Mucosa of stomach (tissue), 1 donor: ENCODE data around the gene MYOM1.

Source experiments
- H3K27me3 ChIP-seq: one replicate; pipeline ENCODE4 v1.7.0; 2013; ENCODE audit warnings: mild to moderate bottlenecking, low read length; ENCODE audit not compliant: control insufficient read depth, insufficient read depth
- H3K36me3 ChIP-seq: one replicate; pipeline ENCODE4 v1.7.0; 2013; ENCODE audit warnings: low read length; ENCODE audit not compliant: control insufficient read depth, insufficient read depth
- H3K4me1 ChIP-seq: one replicate; pipeline ENCODE4 v1.7.0; 2013; ENCODE audit warnings: mild to moderate bottlenecking, low read length; ENCODE audit not compliant: control insufficient read depth, insufficient read depth
- H3K4me3 ChIP-seq: one replicate; pipeline ENCODE4 v1.7.0; 2013; ENCODE audit warnings: low read length
- H3K9ac ChIP-seq: one replicate; pipeline ENCODE4 v1.7.0; 2013; ENCODE audit warnings: mild to moderate bottlenecking, low read length, moderate library complexity
- H3K9me3 ChIP-seq: one replicate; pipeline ENCODE4 v1.7.0; 2013; ENCODE audit warnings: mild to moderate bottlenecking, low read length, moderate library complexity; ENCODE audit not compliant: control insufficient read depth
- donor health status: Pancreatic carcinoma.

Gene MYOM1

DNA sequence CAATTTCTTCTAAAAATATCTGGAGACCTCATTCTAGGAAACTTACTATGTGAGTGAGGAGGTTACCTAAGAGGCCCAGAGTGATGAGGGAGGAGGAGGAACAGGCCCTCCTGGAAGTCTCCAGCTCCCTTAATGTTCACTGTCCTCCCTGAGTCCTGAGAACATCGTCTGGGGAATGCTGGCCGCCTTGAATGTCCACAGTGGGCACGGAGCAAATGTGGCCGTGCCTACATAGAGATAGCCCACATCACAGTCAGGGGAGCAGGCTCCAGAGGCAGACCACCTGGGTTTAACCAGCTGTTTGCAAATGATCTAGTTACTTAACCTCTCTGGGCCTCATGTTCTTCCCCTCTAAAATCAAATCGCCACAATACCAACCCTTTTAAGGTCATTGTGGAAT, 123.8 kb downstream of the MYOM1 start:
- Histone ChIP-seq H3K9ac (no peak overlapping the region), H3K4me1 (peaks cover 12% of the 10 kb centered on the region), H3K36me3 (no peaks in the 10 kb centered on the region), H3K4me3 (no peak overlapping the region), H3K9me3 (no peaks in the 10 kb centered on the region), H3K27me3 (no peaks in the 10 kb centered on the region)

DNA sequence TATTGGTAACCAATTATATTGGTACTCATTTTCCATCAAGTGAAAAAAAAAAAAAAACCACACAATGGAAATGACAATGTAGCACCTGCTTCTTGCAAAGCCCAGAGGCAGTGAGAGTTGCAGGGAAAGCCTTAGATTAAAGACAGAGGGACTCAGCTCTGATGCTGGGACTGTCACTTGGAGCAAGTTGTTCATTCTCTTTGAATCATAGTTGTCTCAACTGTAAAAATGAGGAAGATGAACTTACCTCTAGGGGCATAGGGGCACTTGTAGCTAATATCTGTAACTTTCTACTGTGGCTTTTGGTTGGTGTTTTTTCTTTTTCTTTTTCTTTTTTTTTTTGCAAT, 125.5 kb downstream of the MYOM1 start:
- Histone ChIP-seq H3K36me3 (no peaks in the 10 kb centered on the region), H3K4me3 (no peak overlapping the region), H3K9ac (no peak overlapping the region), H3K4me1 (peaks cover 5% of the 10 kb centered on the region), H3K9me3 (no peaks in the 10 kb centered on the region), H3K27me3 (no peaks in the 10 kb centered on the region)

- H3K4me1 ChIP-seq = peaks cover 5% of the 10 kb centered on the region
- no peak overlapping the region for H3K9ac ChIP-seq
- no peaks in the 10 kb centered on the region for H3K27me3 ChIP-seq
- H3K36me3 ChIP-seq = no peaks in the 10 kb centered on the region
- no peaks in the 10 kb centered on the region for H3K9me3 ChIP-seq
- no peak overlapping the region for H3K4me3 ChIP-seq
Measured at GRCh38 chr18:3093624-3094337, 126.0 kb downstream of the MYOM1 start.

GRCh38 chr18:3092727-3093126, 127.0 kb downstream of the MYOM1 start:
- Histone ChIP-seq H3K4me1 (peaks cover 12% of the 10 kb centered on the region), H3K36me3 (no peaks in the 10 kb centered on the region), H3K9me3 (no peaks in the 10 kb centered on the region), H3K9ac (no peak overlapping the region), H3K4me3 (no peak overlapping the region), H3K27me3 (no peaks in the 10 kb centered on the region)

- Histone ChIP-seq H3K27me3 (no peaks in the 10 kb centered on the region), H3K36me3 (no peaks in the 10 kb centered on the region), H3K4me3 (no peak overlapping the region), H3K4me1 (peaks cover 25% of the 10 kb centered on the region), H3K9me3 (no peaks in the 10 kb centered on the region), H3K9ac (no peak overlapping the region)
Measured at GRCh38 chr18:3089579-3089978, 130.2 kb downstream of the MYOM1 start.

DNA sequence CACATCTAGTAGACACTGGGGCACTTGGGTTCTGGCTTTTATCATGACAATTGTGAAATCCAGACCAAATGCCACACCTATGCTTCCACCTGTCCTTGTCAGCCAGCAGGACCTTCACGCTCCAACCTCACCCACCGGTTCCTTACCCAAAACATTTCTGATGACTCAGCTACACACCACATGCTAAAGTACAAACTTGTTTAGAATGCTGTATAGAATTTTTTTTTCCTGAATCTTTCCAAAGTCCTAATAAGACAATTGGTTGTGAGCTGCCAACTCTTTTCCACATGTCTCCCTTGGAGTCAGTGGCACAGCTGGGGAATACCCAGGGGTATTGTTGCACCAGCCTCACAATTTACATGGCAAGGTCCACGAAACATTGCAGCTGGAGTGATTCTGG, 131.3 kb downstream of the MYOM1 start:
- Histone ChIP-seq H3K4me3 (no peak overlapping the region), H3K36me3 (no peaks in the 10 kb centered on the region), H3K27me3 (no peaks in the 10 kb centered on the region), H3K4me1 (peaks cover 20% of the 10 kb centered on the region), H3K9me3 (no peaks in the 10 kb centered on the region), H3K9ac (no peak overlapping the region)

GRCh38 chr18:3086871-3087270, 132.9 kb downstream of the MYOM1 start:
- Histone ChIP-seq H3K4me3 (no peak overlapping the region), H3K4me1 (peaks cover 20% of the 10 kb centered on the region), H3K27me3 (no peaks in the 10 kb centered on the region), H3K9me3 (no peaks in the 10 kb centered on the region), H3K9ac (no peak overlapping the region), H3K36me3 (no peaks in the 10 kb centered on the region)

DNA sequence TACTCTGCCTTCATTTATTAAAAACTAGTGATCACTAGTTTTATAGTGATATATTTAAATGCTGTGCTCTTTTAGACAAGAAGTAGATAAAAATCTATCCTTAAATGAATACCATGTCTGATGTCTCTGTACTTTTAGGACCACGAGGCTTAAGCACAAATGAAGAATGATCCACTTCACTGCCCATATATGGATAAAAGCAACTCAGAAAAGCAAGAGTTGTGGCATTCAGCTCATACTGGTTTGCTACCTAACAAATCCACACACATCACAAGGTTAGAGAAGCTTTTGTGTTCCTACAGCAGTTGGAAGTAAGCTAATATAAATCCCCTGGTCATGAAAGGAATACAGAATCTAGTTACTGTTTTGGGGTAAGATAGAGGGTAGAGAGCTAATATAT, 134.2 kb downstream of the MYOM1 start:
- no peaks in the 10 kb centered on the region for H3K9me3 ChIP-seq
- H3K9ac ChIP-seq = no peak overlapping the region
- no peaks in the 10 kb centered on the region for H3K27me3 ChIP-seq
- no peaks in the 10 kb centered on the region for H3K36me3 ChIP-seq
- H3K4me3 ChIP-seq = no peak overlapping the region
- H3K4me1 ChIP-seq = peaks cover 20% of the 10 kb centered on the region

DNA sequence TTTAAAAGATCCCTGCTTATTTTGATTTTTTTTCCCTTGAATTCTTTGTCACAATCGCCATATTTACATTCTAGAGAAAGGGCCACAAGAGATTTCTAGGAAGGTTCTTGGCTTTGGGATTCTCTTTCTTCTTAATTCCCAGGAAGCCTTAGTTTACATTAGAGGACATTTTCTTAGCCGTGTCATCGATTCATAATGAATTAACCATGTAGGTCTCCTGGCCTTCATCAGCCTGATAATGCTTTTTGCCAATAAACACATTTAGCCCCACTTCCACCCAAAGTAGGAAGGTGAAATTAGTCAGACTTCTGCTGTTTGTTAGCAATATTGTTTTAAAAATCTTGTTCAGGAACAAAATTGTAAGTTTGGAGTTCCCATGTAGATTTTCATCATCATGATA, 135.6 kb downstream of the MYOM1 start:
- no peak overlapping the region for H3K4me3 ChIP-seq
- H3K27me3 ChIP-seq = no peaks in the 10 kb centered on the region
- no peak overlapping the region for H3K9ac ChIP-seq
- no peaks in the 10 kb centered on the region for H3K36me3 ChIP-seq
- H3K9me3 ChIP-seq = no peaks in the 10 kb centered on the region
- H3K4me1 ChIP-seq = peaks cover 20% of the 10 kb centered on the region

DNA sequence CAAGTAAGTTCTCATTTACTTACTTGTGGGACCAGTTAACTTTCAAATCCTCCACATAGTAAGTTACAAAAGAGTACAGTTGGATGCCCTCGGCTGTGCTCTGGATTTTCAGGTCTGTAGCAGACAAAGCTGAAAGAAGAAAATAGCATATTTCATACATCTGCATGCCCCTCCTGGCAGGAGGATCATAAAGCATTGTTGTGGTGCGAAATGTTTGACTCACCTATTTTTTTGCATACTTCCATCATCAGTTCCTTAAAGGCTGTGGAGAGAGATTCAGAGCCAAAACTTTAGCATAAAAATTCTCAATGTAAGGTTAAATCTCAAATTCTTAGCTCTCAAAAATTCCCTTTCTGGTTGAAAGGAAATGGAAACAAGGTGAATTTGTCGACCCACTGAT, 136.0 kb downstream of the MYOM1 start:
- Histone ChIP-seq H3K27me3 (no peaks in the 10 kb centered on the region), H3K9ac (no peak overlapping the region), H3K4me1 (peaks cover 20% of the 10 kb centered on the region), H3K9me3 (no peaks in the 10 kb centered on the region), H3K4me3 (no peak overlapping the region), H3K36me3 (no peaks in the 10 kb centered on the region)

DNA sequence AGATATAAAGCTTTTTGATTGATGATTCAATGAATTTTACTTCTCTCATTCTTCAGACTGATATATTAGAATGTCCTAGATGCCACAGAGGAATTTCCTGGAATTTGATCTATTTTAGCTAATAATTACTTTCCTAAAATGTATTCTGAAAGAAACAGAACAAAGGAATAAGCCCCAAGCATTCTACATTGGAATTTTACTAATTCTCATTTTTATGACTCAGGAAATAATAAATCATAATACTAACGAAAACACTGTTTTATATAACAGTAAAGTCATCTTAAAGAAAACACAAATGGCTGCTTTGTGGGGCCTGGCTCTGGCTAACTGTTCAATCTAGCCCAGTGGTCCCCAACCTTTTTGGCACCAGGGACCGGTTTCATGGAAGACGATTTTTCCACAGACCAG, 138.2 kb downstream of the MYOM1 start:
- H3K4me1 ChIP-seq = peaks cover 6% of the 10 kb centered on the region
- no peaks in the 10 kb centered on the region for H3K36me3 ChIP-seq
- no peak overlapping the region for H3K9ac ChIP-seq
- no peak overlapping the region for H3K4me3 ChIP-seq
- H3K27me3 ChIP-seq = no peaks in the 10 kb centered on the region
- H3K9me3 ChIP-seq = no peaks in the 10 kb centered on the region

DNA sequence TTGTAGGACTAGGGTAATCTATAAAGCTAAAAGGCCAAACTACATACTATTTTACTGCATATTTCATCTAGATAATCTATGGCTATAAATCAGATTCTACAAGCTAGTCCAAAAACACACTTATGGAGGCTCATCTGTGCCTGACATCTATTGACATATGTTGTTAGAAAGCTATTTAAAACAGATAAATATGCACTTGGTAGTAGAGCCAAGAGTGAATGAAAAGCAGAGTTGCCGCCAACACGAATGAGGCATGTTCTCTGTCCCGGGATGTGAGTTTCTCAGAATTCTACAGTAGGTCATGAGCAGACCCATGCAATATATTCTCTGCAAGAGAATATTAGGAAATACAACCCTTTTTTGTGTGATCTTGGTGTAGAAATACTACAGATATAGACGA, 140.1 kb downstream of the MYOM1 start:
- no peak overlapping the region for H3K9ac ChIP-seq
- no peaks in the 10 kb centered on the region for H3K27me3 ChIP-seq
- H3K36me3 ChIP-seq = no peaks in the 10 kb centered on the region
- no peaks in the 10 kb centered on the region for H3K4me1 ChIP-seq
- no peak overlapping the region for H3K4me3 ChIP-seq
- no peaks in the 10 kb centered on the region for H3K9me3 ChIP-seq

- Histone ChIP-seq H3K4me3 (no peak overlapping the region), H3K36me3 (no peaks in the 10 kb centered on the region), H3K4me1 (peaks cover 8% of the 10 kb centered on the region)
Measured at GRCh38 chr18:3075491-3075890, 144.3 kb downstream of the MYOM1 start.

More at GRCh38 chr18:3075491-3075890, 144.3 kb downstream of the MYOM1 start:
- Histone ChIP-seq H3K27me3 (no peaks in the 10 kb centered on the region), H3K9ac (no peak overlapping the region), H3K9me3 (no peaks in the 10 kb centered on the region)
